ENCODE results near the gene SMC5. TPM values are rescaled to one million over a fixed set of nuclear protein-coding genes. Genes with fewer than 3 reads are reported as not detected.

Gene SMC5
- total and polyA plus RNA-seq, 2 of the 8 experiments (the other 6 are each of a cell fraction or from before 2014, with no cell fraction given) = 4.5 to 22.6 TPM

DNA sequence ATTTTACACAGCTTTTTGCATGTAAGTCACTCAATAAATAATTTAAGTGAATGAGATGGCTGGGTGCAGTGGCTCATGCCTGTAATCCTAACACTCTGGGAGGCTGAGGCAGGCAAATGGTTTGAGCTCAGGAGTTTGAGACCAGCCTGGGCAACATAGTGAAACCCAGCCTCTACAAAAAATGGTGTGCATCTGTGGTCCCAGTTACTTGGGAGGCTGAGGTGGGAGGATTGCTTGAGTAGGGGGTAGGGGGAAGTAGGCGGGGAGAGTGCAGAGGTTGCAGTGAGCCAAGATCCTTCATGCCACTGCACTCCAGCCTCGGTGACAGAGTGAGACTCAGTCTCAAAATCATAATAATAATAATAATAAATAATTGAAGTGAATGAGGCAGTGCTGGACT lies 145.5 kb downstream of the SMC5 start:
- Histone ChIP-seq H4K20me1 (replicated peaks in 1 of 2; ENCODE audit: control insufficient read depth in 1 of 2, insufficient read depth in 2 of 2, low read length in 2 of 2) (peaks cover 0 to 1% of the 10 kb centered on the region in 2 experiments), H3K4me3 (ENCODE audit: extremely low read depth in 1 of 4, insufficient read depth in 2 of 4, low read depth in 3 of 4, low read length in 4 of 4) (no peak overlapping the region), H3K23ac (ENCODE audit: insufficient read length) (no peak overlapping the region), H3K27ac (ENCODE audit: low read depth, low read length) (no peak overlapping the region), H4K5ac (ENCODE audit: insufficient read length, low read depth, low read length) (no peak overlapping the region), H2BK12ac (ENCODE audit: low read depth, low read length) (no peak overlapping the region), H2BK5ac (ENCODE audit: low read depth, low read length) (no peak overlapping the region), H4K8ac (ENCODE audit: extremely low read depth, insufficient read depth, low read length) (no peak overlapping the region), H3K36me3 (ENCODE audit: control insufficient read depth in 2 of 4, insufficient read depth in 4 of 4, low read length in 3 of 4) (no peaks in the 10 kb centered on the region), H2BK20ac (ENCODE audit: low read length) (no peak overlapping the region), H2BK120ac (replicated peaks; ENCODE audit: low read depth, low read length) (no peak overlapping the region), H3K4me2 (ENCODE audit: insufficient read depth in 1 of 2, low read depth in 2 of 2, low read length in 2 of 2) (no peak overlapping the region), H2AFZ (ENCODE audit: low read length) (no peak overlapping the region), H3K9me3 (ENCODE audit: insufficient read depth in 2 of 2, low read depth in 1 of 2, low read length in 1 of 2) (no peaks in the 10 kb centered on the region), H4K91ac (replicated peaks; ENCODE audit: insufficient read length, low read length) (no peak overlapping the region), H2AK5ac (ENCODE audit: low read depth, low read length) (no peak overlapping the region), H3K4ac (replicated peaks; ENCODE audit: insufficient read length, low read depth, low read length) (no peak overlapping the region), H3K14ac (ENCODE audit: insufficient read length) (no peak overlapping the region), H3K23me2 (ENCODE audit: low read depth, low read length) (no peaks in the 10 kb centered on the region), H3K18ac (ENCODE audit: extremely low read depth, low read length) (no peak overlapping the region), H3K9ac (replicated peaks in 1 of 4; ENCODE audit: extremely low read depth in 1 of 4, low read depth in 3 of 4, low read length in 3 of 4) (no peak overlapping the region), H3K79me2 (ENCODE audit: control insufficient read depth in 1 of 2, insufficient read depth in 2 of 2, low read length in 2 of 2) (no peaks in the 10 kb centered on the region), H3K27me3 (replicated peaks in 1 of 4; ENCODE audit: control insufficient read depth in 3 of 4, extremely low read depth in 1 of 4, insufficient read depth in 3 of 4, low read length in 3 of 4) (no peaks in the 10 kb centered on the region), H3K56ac (replicated peaks; ENCODE audit: insufficient read length, low read depth, low read length) (no peak overlapping the region), H3K79me1 (ENCODE audit: low read depth, low read length) (no peaks in the 10 kb centered on the region), H2BK15ac (ENCODE audit: low read length) (no peak overlapping the region), H3K4me1 (replicated peaks in 1 of 4; ENCODE audit: control insufficient read depth in 3 of 4, insufficient read depth in 4 of 4, low read length in 3 of 4) (peaks cover 4 to 11% (median 6%) of the 10 kb centered on the region in 4 experiments; a peak in 4 of 7 replicates)
- CTCF ChIA-PET (ENCODE audit: partially characterized antibody) = interaction anchor here (1.0 to 2.4 kb wide), 3 partner anchors 11 to 14 kb away, joined by 3 to 9 read pairs (median 4); no protein-coding TSS in a partner anchor
- DNase-seq (ENCODE audit: low read depth in 1 of 2, low spot score in 2 of 2) = no peak
- POLR2A ChIA-PET (ENCODE audit: partially characterized antibody) = no interaction called here
- WGBS, 2 experiments (ENCODE audit: extremely low coverage in 1 of 2, insufficient coverage in 1 of 2, insufficient read length in 1 of 2, insufficient replicate concordance in 2 of 2, low coverage in 1 of 2, low lambda C conversion rate in 2 of 2, missing lambda C conversion rate in 1 of 2) = 92% methylated on average over 2 of the region's 2 CpGs; no CpG with 5 or more reads in 1 of the 2 experiments
- FAIRE-seq = no peak
- TF ChIP-seq GABPA (IDR thresholded peaks at IDR 0.05; ENCODE audit: borderline replicate concordance, insufficient read depth, low read length) = no peak
- TF ChIP-seq SUZ12 (IDR thresholded peaks at IDR 0.05; ENCODE audit: low read length) = no peak
- no peak for TF ChIP-seq POU5F1 (IDR thresholded peaks at IDR 0.05; ENCODE audit: low read depth, low read length)
- no peak for TF ChIP-seq SIRT6 (IDR thresholded peaks at IDR 0.05; ENCODE audit: low read length)
- TF ChIP-seq CEBPB (IDR thresholded peaks at IDR 0.05; ENCODE audit: low read depth, low read length) = no peak
- no peak for TF ChIP-seq CHD2 (IDR thresholded peaks at IDR 0.05; ENCODE audit: low read length)
- TF ChIP-seq BACH1 (IDR thresholded peaks at IDR 0.05; ENCODE audit: low read length) = no peak
- TF ChIP-seq, protein P1, sequence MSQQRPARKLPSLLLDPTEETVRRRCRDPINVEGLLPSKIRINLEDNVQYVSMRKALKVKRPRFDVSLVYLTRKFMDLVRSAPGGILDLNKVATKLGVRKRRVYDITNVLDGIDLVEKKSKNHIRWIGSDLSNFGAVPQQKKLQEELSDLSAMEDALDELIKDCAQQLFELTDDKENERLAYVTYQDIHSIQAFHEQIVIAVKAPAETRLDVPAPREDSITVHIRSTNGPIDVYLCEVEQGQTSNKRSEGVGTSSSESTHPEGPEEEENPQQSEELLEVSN (IDR thresholded peaks at IDR 0.05) = no peak
- TF ChIP-seq TAF1 (IDR thresholded peaks at IDR 0.05; ENCODE audit: low read depth, low read length) = no peak
- TF ChIP-seq, protein P2, sequence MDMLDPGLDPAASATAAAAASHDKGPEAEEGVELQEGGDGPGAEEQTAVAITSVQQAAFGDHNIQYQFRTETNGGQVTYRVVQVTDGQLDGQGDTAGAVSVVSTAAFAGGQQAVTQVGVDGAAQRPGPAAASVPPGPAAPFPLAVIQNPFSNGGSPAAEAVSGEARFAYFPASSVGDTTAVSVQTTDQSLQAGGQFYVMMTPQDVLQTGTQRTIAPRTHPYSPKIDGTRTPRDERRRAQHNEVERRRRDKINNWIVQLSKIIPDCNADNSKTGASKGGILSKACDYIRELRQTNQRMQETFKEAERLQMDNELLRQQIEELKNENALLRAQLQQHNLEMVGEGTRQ (IDR thresholded peaks at IDR 0.05; ENCODE audit: low read length) = no peak
- no peak for TF ChIP-seq SAP30 (IDR thresholded peaks at IDR 0.05; ENCODE audit: insufficient read depth, insufficient replicate concordance, low read length)
- TF ChIP-seq TCF12 (IDR thresholded peaks at IDR 0.05; ENCODE audit: low read depth, low read length) = no peak
- no peak for TF ChIP-seq CBX5 (IDR thresholded peaks at IDR 0.05; ENCODE audit: low read depth, low read length)
- TF ChIP-seq KDM4A (IDR thresholded peaks at IDR 0.05; ENCODE audit: low read depth, low read length, severe bottlenecking) = no peak
